Mammary epithelial cell (primary cell): ENCODE measurements around the gene JMJD7.

ENCODE experiments used
- EZH2 ChIP-seq: IDR thresholded peaks from 2 replicates; pipeline ENCODE4 v1.6.1; 2012; ENCODE audit warnings: low read length, inconsistent platforms, borderline replicate concordance
- TF ChIP-seq, protein P1 (sequence below), 2 donors: IDR thresholded peaks in 1 of 2; conservative IDR thresholded peaks in 1 of 2; 2 replicates each; pipeline ENCODE4 v1.5.1; 2011 to 2012; ENCODE audit warnings: inconsistent platforms in 2 of 2, low read length in 2 of 2, mild to moderate bottlenecking in 2 of 2, control low read depth in 1 of 2, low read depth in 1 of 2; ENCODE audit not compliant: insufficient read depth in 1 of 2; ENCODE audit errors: extremely low read depth in 1 of 2

DNA sequence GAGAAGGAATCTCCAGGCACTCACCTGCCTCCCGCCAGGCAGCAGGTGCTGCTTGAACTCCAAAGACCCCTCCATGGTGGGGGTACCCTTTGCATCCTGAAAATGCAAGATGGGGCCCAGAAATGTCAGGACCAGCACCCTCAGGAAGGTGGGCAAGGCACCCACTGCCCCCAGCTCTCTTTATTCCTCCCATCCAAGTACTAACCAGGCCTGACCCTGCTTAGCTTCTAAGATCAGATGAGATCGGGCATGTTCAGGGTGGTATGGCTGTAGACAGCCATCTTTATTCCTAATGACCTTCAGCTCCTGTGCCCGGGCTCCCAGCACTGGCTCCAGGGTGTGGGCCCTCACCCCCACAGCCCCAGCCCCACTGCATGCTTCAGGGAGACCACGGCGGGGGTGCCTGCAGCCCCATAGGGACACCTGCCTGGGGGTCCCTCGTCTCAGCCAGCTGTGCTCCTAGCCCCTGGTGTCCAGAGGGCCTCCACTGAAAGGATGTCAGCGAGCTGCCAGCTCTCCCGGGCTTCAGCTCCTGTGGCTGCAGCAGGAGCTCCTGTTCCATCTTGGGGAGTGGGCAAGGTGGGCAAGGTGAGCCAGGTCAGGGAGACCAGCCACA is 24.0 kb downstream of the JMJD7 start:
- TF ChIP-seq, protein P1, sequence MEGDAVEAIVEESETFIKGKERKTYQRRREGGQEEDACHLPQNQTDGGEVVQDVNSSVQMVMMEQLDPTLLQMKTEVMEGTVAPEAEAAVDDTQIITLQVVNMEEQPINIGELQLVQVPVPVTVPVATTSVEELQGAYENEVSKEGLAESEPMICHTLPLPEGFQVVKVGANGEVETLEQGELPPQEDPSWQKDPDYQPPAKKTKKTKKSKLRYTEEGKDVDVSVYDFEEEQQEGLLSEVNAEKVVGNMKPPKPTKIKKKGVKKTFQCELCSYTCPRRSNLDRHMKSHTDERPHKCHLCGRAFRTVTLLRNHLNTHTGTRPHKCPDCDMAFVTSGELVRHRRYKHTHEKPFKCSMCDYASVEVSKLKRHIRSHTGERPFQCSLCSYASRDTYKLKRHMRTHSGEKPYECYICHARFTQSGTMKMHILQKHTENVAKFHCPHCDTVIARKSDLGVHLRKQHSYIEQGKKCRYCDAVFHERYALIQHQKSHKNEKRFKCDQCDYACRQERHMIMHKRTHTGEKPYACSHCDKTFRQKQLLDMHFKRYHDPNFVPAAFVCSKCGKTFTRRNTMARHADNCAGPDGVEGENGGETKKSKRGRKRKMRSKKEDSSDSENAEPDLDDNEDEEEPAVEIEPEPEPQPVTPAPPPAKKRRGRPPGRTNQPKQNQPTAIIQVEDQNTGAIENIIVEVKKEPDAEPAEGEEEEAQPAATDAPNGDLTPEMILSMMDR (conservative IDR thresholded peaks at IDR 0.05 in 1 of 2, IDR thresholded peaks at IDR 0.05 in 1 of 2; ENCODE audit: extremely low read depth in 1 of 2, insufficient read depth in 1 of 2, low read depth in 1 of 2, low read length in 2 of 2), result no peak
- TF ChIP-seq EZH2, result no peak
